HL-60 (cell line): ENCODE data around the gene WDR90.

Experiments used
- POLR2AphosphoS5 ChIP-seq: IDR thresholded peaks from 2 replicates; pipeline ENCODE4 v1.6.1; 2012; ENCODE audit warnings: low read depth
- TF ChIP-seq, protein P1 (sequence below): IDR thresholded peaks from one replicate; pipeline ENCODE4 v1.5.1; 2011; ENCODE audit warnings: low read length, control low read depth, inconsistent platforms; ENCODE audit not compliant: insufficient read depth
- TF ChIP-seq, protein P2 (sequence below): IDR thresholded peaks from 2 replicates; pipeline ENCODE4 v1.6.1; 2012; ENCODE audit warnings: low read depth; ENCODE audit not compliant: insufficient replicate concordance

- TF ChIP-seq, protein P1, sequence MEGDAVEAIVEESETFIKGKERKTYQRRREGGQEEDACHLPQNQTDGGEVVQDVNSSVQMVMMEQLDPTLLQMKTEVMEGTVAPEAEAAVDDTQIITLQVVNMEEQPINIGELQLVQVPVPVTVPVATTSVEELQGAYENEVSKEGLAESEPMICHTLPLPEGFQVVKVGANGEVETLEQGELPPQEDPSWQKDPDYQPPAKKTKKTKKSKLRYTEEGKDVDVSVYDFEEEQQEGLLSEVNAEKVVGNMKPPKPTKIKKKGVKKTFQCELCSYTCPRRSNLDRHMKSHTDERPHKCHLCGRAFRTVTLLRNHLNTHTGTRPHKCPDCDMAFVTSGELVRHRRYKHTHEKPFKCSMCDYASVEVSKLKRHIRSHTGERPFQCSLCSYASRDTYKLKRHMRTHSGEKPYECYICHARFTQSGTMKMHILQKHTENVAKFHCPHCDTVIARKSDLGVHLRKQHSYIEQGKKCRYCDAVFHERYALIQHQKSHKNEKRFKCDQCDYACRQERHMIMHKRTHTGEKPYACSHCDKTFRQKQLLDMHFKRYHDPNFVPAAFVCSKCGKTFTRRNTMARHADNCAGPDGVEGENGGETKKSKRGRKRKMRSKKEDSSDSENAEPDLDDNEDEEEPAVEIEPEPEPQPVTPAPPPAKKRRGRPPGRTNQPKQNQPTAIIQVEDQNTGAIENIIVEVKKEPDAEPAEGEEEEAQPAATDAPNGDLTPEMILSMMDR = no peak
- TF ChIP-seq POLR2AphosphoS5 = no peak
- TF ChIP-seq, protein P2, sequence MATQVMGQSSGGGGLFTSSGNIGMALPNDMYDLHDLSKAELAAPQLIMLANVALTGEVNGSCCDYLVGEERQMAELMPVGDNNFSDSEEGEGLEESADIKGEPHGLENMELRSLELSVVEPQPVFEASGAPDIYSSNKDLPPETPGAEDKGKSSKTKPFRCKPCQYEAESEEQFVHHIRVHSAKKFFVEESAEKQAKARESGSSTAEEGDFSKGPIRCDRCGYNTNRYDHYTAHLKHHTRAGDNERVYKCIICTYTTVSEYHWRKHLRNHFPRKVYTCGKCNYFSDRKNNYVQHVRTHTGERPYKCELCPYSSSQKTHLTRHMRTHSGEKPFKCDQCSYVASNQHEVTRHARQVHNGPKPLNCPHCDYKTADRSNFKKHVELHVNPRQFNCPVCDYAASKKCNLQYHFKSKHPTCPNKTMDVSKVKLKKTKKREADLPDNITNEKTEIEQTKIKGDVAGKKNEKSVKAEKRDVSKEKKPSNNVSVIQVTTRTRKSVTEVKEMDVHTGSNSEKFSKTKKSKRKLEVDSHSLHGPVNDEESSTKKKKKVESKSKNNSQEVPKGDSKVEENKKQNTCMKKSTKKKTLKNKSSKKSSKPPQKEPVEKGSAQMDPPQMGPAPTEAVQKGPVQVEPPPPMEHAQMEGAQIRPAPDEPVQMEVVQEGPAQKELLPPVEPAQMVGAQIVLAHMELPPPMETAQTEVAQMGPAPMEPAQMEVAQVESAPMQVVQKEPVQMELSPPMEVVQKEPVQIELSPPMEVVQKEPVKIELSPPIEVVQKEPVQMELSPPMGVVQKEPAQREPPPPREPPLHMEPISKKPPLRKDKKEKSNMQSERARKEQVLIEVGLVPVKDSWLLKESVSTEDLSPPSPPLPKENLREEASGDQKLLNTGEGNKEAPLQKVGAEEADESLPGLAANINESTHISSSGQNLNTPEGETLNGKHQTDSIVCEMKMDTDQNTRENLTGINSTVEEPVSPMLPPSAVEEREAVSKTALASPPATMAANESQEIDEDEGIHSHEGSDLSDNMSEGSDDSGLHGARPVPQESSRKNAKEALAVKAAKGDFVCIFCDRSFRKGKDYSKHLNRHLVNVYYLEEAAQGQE = no peak
Measured at GRCh38 chr16:634996-635395, 14.2 kb upstream of the WDR90 start.
